ENCODE results near the gene TMEM44.

TMEM44 gene

DNA sequence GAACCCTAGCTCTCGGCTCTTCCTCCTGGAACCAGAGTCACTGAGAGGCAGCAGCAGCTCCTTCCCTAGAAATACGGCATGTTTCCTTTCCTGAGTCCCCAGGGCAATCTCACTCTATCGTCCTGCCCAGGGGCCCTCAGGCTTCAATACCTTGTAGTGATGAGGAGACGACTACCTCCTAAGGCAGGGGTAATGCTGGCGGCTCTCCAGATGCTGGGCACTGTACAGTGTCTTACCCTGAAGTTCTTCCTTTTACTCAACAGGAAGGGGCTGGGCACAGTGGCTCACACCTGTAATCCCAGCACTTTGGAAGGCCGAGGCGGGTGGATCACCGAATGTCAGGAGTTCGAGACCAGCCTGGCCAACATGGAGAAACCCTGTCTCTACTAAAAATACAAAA is 13.5 kb downstream of the TMEM44 start:
- Histone ChIP-seq H3K36me3 (ENCODE audit: insufficient read depth, insufficient read length, low read length) (peaks cover 71% of the 10 kb centered on the region), H3K9ac (ENCODE audit: insufficient read length, low read depth) (no peak overlapping the region)
- TF ChIP-seq ZNF274 (IDR thresholded peaks at IDR 0.05; ENCODE audit: low read depth, low read length) (no peak), SUZ12 (IDR thresholded peaks at IDR 0.05; ENCODE audit: extremely low read depth, insufficient read depth, insufficient read length) (no peak), YY1 (IDR thresholded peaks at IDR 0.05; ENCODE audit: insufficient read depth, insufficient read length) (no peak)

DNA sequence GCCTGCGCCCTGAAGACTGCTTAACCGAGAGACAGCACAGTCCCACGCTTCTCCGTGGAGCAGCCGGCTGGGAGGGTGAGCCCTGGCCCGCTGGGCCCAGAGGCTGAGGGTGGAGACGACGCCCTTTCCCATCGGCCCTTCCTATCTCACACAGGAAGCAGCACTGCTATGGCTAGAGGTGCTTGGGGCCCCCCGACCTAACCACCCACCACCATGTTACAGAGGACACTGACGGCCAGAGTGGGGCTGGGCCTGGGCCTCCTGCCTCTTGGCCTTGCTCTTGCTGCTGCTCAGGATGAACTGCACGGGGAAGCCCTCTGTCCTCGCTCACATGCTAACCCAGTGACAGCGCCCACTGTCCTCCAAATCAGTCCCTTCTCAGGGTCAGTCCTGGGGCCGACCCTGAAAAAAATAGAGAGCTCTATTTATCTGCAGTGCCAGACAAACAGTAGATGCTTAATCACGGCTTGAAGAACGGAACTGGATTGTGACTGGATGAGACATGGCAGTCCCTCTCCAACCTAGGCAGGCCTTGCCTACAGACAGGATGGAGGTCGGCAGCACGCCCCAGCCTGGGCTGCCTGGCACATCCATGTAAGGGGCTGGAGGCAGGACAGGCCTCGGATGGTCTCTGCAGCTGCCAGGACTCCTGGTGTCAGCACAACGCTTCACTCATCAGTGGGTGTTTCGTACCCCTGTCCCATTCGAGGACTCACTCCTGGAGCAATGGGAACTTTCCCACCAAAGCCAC is 14.2 kb downstream of the TMEM44 start:
- Histone ChIP-seq H3K4me1 (ENCODE audit: insufficient read depth, insufficient read length) (peaks cover 10% of the 10 kb centered on the region), H3K27me3 (ENCODE audit: insufficient read depth, insufficient read length) (no peaks in the 10 kb centered on the region), H3K36me3 (ENCODE audit: insufficient read depth, insufficient read length, low read length) (peaks cover 70% of the 10 kb centered on the region), H3K9me3 (ENCODE audit: insufficient read depth, low read length) (no peaks in the 10 kb centered on the region), H3K9ac (ENCODE audit: insufficient read length, low read depth) (no peak overlapping the region), H3K4me3 (ENCODE audit: insufficient read length, low read depth) (no peak overlapping the region)
- no peak for TF ChIP-seq ZNF274 (IDR thresholded peaks at IDR 0.05; ENCODE audit: low read depth, low read length)
- no peak for TF ChIP-seq SUZ12 (IDR thresholded peaks at IDR 0.05; ENCODE audit: extremely low read depth, insufficient read depth, insufficient read length)
- no peak for TF ChIP-seq YY1 (IDR thresholded peaks at IDR 0.05; ENCODE audit: insufficient read depth, insufficient read length)
- DNase-seq (ENCODE audit: low read depth, low spot score), result no peak

More for the DNA sequence above, 13.5 kb downstream of the TMEM44 start:
- no peak for DNase-seq (ENCODE audit: low read depth, low spot score)
- Histone ChIP-seq H3K4me3 (ENCODE audit: insufficient read length, low read depth) (no peak overlapping the region), H3K4me1 (ENCODE audit: insufficient read depth, insufficient read length) (peaks cover 10% of the 10 kb centered on the region), H3K9me3 (ENCODE audit: insufficient read depth, low read length) (no peaks in the 10 kb centered on the region), H3K27me3 (ENCODE audit: insufficient read depth, insufficient read length) (no peaks in the 10 kb centered on the region)

DNA sequence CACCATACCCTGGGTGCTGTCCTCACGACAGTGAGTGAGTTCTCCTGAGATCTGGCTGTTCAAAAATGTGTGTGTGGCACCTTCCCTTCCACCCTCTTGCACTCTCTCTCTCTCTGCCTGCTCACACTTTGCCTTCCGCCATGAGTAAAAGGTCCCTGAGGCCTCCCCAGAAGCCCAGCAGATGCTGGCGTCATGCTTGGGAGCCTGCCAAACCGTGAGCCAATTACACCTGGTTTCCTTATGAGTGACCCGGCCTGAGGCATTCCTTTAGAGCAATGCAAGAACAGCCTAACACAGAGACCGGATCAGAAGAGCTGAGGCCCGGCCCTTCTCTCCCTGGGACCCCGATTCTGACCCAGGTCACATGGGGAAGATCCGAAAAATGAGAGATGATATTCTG is 15.4 kb downstream of the TMEM44 start:
- H3K9me3 ChIP-seq (ENCODE audit: insufficient read depth, low read length), result no peaks in the 10 kb centered on the region
- no peak for DNase-seq (ENCODE audit: low read depth, low spot score)
- no peaks in the 10 kb centered on the region for H3K27me3 ChIP-seq (ENCODE audit: insufficient read depth, insufficient read length)
- no peak overlapping the region for H3K9ac ChIP-seq (ENCODE audit: insufficient read length, low read depth)
- peaks cover 4% of the 10 kb centered on the region for H3K4me1 ChIP-seq (ENCODE audit: insufficient read depth, insufficient read length)
- TF ChIP-seq SUZ12 (IDR thresholded peaks at IDR 0.05; ENCODE audit: extremely low read depth, insufficient read depth, insufficient read length) (no peak), ZNF274 (IDR thresholded peaks at IDR 0.05; ENCODE audit: low read depth, low read length) (no peak), YY1 (IDR thresholded peaks at IDR 0.05; ENCODE audit: insufficient read depth, insufficient read length) (no peak)
- peaks cover 60% of the 10 kb centered on the region for H3K36me3 ChIP-seq (ENCODE audit: insufficient read depth, insufficient read length, low read length)
- H3K4me3 ChIP-seq (ENCODE audit: insufficient read length, low read depth), result no peak overlapping the region

DNA sequence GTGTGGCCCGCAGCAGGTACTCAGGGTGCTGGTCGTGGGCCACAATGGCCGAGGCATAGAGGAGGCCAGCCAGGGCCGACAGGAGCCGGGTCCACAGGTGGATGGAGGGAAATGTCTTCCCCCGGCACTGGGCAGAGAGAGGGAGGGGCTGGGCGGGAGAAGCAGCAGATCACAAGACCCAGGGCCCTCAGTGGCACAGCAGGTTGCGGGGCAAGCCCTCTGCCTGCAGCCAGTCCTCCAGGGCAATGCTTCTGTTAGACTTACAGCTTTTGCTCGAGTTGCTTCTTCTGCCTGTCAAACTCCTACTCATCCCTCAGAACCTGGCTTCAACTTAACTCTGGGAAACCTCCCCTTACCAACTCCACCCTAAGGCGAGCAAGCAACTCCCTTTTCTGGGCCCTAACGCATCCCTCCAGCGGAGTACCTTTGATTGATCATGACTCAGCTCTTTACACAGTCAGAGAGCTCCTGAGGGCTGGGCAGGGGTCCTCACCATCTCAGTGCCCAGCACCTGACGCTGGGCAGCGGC is 16.0 kb downstream of the TMEM44 start:
- Histone ChIP-seq H3K4me1 (ENCODE audit: insufficient read depth, insufficient read length) (peaks cover 3% of the 10 kb centered on the region), H3K27me3 (ENCODE audit: insufficient read depth, insufficient read length) (no peaks in the 10 kb centered on the region), H3K36me3 (ENCODE audit: insufficient read depth, insufficient read length, low read length) (peaks cover 56% of the 10 kb centered on the region), H3K4me3 (ENCODE audit: insufficient read length, low read depth) (no peak overlapping the region), H3K9ac (ENCODE audit: insufficient read length, low read depth) (no peak overlapping the region), H3K9me3 (ENCODE audit: insufficient read depth, low read length) (no peaks in the 10 kb centered on the region)
- no peak for DNase-seq (ENCODE audit: low read depth, low spot score)
- TF ChIP-seq SUZ12 (IDR thresholded peaks at IDR 0.05; ENCODE audit: extremely low read depth, insufficient read depth, insufficient read length) (no peak), ZNF274 (IDR thresholded peaks at IDR 0.05; ENCODE audit: low read depth, low read length) (no peak), YY1 (IDR thresholded peaks at IDR 0.05; ENCODE audit: insufficient read depth, insufficient read length) (no peak)

DNA sequence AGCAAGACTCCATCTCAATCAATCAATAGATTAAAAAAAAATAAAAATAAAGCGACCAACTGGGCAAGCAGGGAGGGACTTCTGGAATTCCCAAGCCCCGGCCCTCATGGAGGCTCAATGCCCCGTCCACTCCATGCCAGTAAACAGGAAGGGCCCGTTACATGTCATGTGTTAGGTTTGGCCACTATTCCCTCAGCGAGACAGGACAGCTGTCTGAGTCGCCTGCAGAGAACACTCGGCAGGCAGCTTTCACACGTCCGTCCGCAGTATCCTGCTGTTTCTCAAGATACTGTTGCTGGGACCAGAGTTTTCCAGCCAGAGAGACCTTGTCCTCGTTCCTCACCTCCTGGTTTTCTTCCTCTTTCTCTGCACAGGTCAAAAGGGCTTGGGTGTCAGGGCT is 18.0 kb downstream of the TMEM44 start:
- H3K36me3 ChIP-seq (ENCODE audit: insufficient read depth, insufficient read length, low read length), result peaks cover 50% of the 10 kb centered on the region
- no peak overlapping the region for H3K9ac ChIP-seq (ENCODE audit: insufficient read length, low read depth)
- TF ChIP-seq YY1 (IDR thresholded peaks at IDR 0.05; ENCODE audit: insufficient read depth, insufficient read length) (no peak), SUZ12 (IDR thresholded peaks at IDR 0.05; ENCODE audit: extremely low read depth, insufficient read depth, insufficient read length) (no peak), ZNF274 (IDR thresholded peaks at IDR 0.05; ENCODE audit: low read depth, low read length) (no peak)
- H3K9me3 ChIP-seq (ENCODE audit: insufficient read depth, low read length), result no peaks in the 10 kb centered on the region
- H3K27me3 ChIP-seq (ENCODE audit: insufficient read depth, insufficient read length), result no peaks in the 10 kb centered on the region
- H3K4me1 ChIP-seq (ENCODE audit: insufficient read depth, insufficient read length), result peaks cover 3% of the 10 kb centered on the region
- H3K4me3 ChIP-seq (ENCODE audit: insufficient read length, low read depth), result no peak overlapping the region
- DNase-seq (ENCODE audit: low read depth, low spot score), result no peak

DNA sequence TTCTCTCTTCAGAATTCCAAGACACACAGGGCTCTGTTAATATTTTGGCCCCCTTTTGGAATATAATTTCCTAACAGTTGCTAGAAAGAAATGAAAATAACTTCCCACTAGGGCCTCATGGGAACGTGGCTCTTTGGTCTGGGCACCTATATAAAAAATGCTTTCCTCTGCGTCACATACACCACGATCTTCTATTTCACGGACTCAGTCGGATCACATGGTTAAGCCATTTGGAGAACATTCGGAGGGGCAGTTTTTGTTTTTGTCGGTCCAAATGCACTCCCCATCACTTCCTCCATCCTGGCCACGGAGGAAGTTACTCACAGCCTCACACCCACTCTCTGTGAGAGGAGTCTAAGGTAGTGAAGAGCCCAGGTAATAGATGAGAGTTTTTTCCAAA is 21.0 kb downstream of the TMEM44 start:
- H3K9me3 ChIP-seq (ENCODE audit: insufficient read depth, low read length), result no peaks in the 10 kb centered on the region
- peaks cover 42% of the 10 kb centered on the region for H3K36me3 ChIP-seq (ENCODE audit: insufficient read depth, insufficient read length, low read length)
- no peak for DNase-seq (ENCODE audit: low read depth, low spot score)
- peaks cover 5% of the 10 kb centered on the region for H3K4me1 ChIP-seq (ENCODE audit: insufficient read depth, insufficient read length)
- no peak overlapping the region for H3K9ac ChIP-seq (ENCODE audit: insufficient read length, low read depth)
- TF ChIP-seq SUZ12 (IDR thresholded peaks at IDR 0.05; ENCODE audit: extremely low read depth, insufficient read depth, insufficient read length), result no peak
- no peak for TF ChIP-seq ZNF274 (IDR thresholded peaks at IDR 0.05; ENCODE audit: low read depth, low read length)
- no peak for TF ChIP-seq YY1 (IDR thresholded peaks at IDR 0.05; ENCODE audit: insufficient read depth, insufficient read length)
- no peak overlapping the region for H3K4me3 ChIP-seq (ENCODE audit: insufficient read length, low read depth)
- no peaks in the 10 kb centered on the region for H3K27me3 ChIP-seq (ENCODE audit: insufficient read depth, insufficient read length)

DNA sequence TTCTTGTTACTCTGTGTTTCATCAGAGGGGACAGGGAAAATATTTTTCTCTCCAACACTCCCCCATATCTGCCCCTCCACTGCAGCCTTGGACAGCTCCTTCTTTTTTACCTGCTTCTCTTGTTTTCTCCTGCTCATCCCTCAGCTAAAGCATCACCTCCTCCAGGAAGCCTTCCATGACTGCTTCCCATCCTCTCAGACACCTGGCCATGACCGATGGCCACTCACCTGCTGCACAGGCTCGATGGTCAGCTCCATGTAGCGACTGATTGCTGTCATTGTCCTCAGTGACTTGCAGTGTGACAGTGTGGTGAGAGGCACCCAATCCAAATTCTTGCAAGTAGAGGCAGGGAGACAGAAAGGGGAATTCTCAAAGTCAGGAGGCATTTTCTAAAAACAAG is 22.5 kb downstream of the TMEM44 start:
- no peak for DNase-seq (ENCODE audit: low read depth, low spot score)
- Histone ChIP-seq H3K4me1 (ENCODE audit: insufficient read depth, insufficient read length) (peaks cover 5% of the 10 kb centered on the region), H3K9ac (ENCODE audit: insufficient read length, low read depth) (no peak overlapping the region), H3K36me3 (ENCODE audit: insufficient read depth, insufficient read length, low read length) (peaks cover 39% of the 10 kb centered on the region), H3K4me3 (ENCODE audit: insufficient read length, low read depth) (no peak overlapping the region), H3K9me3 (ENCODE audit: insufficient read depth, low read length) (no peaks in the 10 kb centered on the region), H3K27me3 (ENCODE audit: insufficient read depth, insufficient read length) (no peaks in the 10 kb centered on the region)
- TF ChIP-seq YY1 (IDR thresholded peaks at IDR 0.05; ENCODE audit: insufficient read depth, insufficient read length) (no peak), ZNF274 (IDR thresholded peaks at IDR 0.05; ENCODE audit: low read depth, low read length) (no peak), SUZ12 (IDR thresholded peaks at IDR 0.05; ENCODE audit: extremely low read depth, insufficient read depth, insufficient read length) (no peak)
